HepG2 (cell line): Measurements from ENCODE around the gene RNASE8. TPM values are rescaled to one million over a fixed set of nuclear protein-coding genes. Genes with fewer than 3 reads are reported as not detected.

Experiments used
- FOXK2 ChIP-seq: fragments of 450-650 bp; IDR thresholded peaks from 2 replicates; pipeline ENCODE4 v1.6.1; 2016
- GLI4 ChIP-seq: sonication (generic); formaldehyde crosslinking; IDR thresholded peaks from 2 replicates; pipeline ENCODE4 v1.5.1; 2020; ENCODE audit warnings: missing genetic modification reagents, mild to moderate bottlenecking, moderate library complexity, borderline replicate concordance
- HMG20B ChIP-seq: conservative IDR thresholded peaks from 2 replicates; pipeline ENCODE4 v1.6.1; 2016; ENCODE audit warnings: missing genetic modification reagents, missing compliant biosample characterization
- IKZF1 ChIP-seq: fragments of 450-650 bp; IDR thresholded peaks from 2 replicates; pipeline ENCODE4 v1.7.1; 2016
- ISX ChIP-seq: sonication (generic); formaldehyde crosslinking; conservative IDR thresholded peaks from 2 replicates; pipeline ENCODE4 v1.5.0; 2020; ENCODE audit warnings: missing genetic modification reagents
- KAT8 ChIP-seq: IDR thresholded peaks from 2 replicates; pipeline ENCODE4 v1.6.1; 2016; ENCODE audit warnings: missing genetic modification reagents, missing compliant biosample characterization
- MXI1 ChIP-seq: IDR thresholded peaks from 3 replicates; pipeline ENCODE4 v1.6.1; 2012; ENCODE audit warnings: low read depth, low read length, inconsistent platforms, borderline replicate concordance
- SIX1 ChIP-seq: sonication (generic); formaldehyde crosslinking; IDR thresholded peaks from 2 replicates; pipeline ENCODE4 v1.4.0; 2020; ENCODE audit warnings: missing genetic modification reagents, borderline replicate concordance
- THYN1 ChIP-seq: sonication (generic); formaldehyde crosslinking; IDR thresholded peaks from 2 replicates; pipeline ENCODE4 v1.8.1; 2023; ENCODE audit warnings: low read depth, mild to moderate bottlenecking, moderate library complexity, missing genetic modification reagents, borderline replicate concordance
- ZFAT ChIP-seq: sonication (generic); formaldehyde crosslinking; conservative IDR thresholded peaks from 2 replicates; pipeline ENCODE4 v1.8.1; 2023; ENCODE audit warnings: missing genetic modification reagents, inconsistent platforms
- ZFP41 ChIP-seq: sonication (generic); formaldehyde crosslinking; IDR thresholded peaks from 2 replicates; pipeline ENCODE4 v1.4.0; 2020; ENCODE audit warnings: mild to moderate bottlenecking, missing genetic modification reagents, borderline replicate concordance
- ZKSCAN8 ChIP-seq: IDR thresholded peaks from 2 replicates; pipeline ENCODE4 v1.6.1; 2016; ENCODE audit warnings: borderline replicate concordance, missing genetic modification reagents, missing compliant biosample characterization
- polyA plus RNA-seq, 8 experiments: library from polyadenylated mRNA; depleted of rRNA in 3 of 8; stranded (reverse) in 7 of 8; unstranded in 1 of 8; fragments of >200 nt; fragmentation: Illumina TruSeq in 4 of 8; extraction: Trizol in 4 of 8; gene quantifications; 2 replicates each; pipeline versions ENCODE4 v1.2.1 to v1.2.3, GENCODE V29; 2011 to 2016; ENCODE audit warnings: low read depth in 4 of 8, missing spikeins in 1 of 8, mixed read lengths in 1 of 8; ENCODE audit not compliant: insufficient read depth in 1 of 8
- total RNA-seq, 5 experiments: library from RNA; depleted of rRNA; stranded (reverse); fragments of >200 nt; fragmentation: Illumina TruSeq; extraction: Trizol; gene quantifications; 2 replicates each; pipeline ENCODE4 v1.2.3, GENCODE V29; 2016; ENCODE audit warnings: low read depth in 1 of 5
- TF ChIP-seq, protein P1 (sequence below): IDR thresholded peaks from 2 replicates; pipeline ENCODE4 v1.6.1; 2016
- TF ChIP-seq, protein P2 (sequence below): sonication (generic); formaldehyde crosslinking; IDR thresholded peaks from 2 replicates; pipeline ENCODE4 v1.4.0; 2020; ENCODE audit warnings: missing genetic modification reagents
- TF ChIP-seq, protein P3 (sequence below): sonication (generic); formaldehyde crosslinking; IDR thresholded peaks from 2 replicates; pipeline ENCODE4 v1.4.0; 2020; ENCODE audit warnings: mild to moderate bottlenecking, missing genetic modification reagents
- TF ChIP-seq, protein P4 (sequence below): sonication (generic); formaldehyde crosslinking; IDR thresholded peaks from 2 replicates; pipeline ENCODE4 v1.4.0; 2020; ENCODE audit warnings: missing genetic modification reagents
- TF ChIP-seq, protein P5 (sequence below): sonication (generic); formaldehyde crosslinking; IDR thresholded peaks from 2 replicates; pipeline ENCODE4 v1.4.0; 2020; ENCODE audit warnings: mild to moderate bottlenecking, missing genetic modification reagents
- TF ChIP-seq, protein P6 (sequence below): sonication (generic); formaldehyde crosslinking; IDR thresholded peaks from 2 replicates; pipeline ENCODE4 v1.5.0; 2020; ENCODE audit warnings: missing genetic modification reagents
- TF ChIP-seq, protein P7 (sequence below): sonication (generic); formaldehyde crosslinking; IDR thresholded peaks from 2 replicates; pipeline ENCODE4 v1.4.0; 2020; ENCODE audit warnings: missing genetic modification reagents

Gene RNASE8
- total and polyA plus RNA-seq, 2 of the 13 experiments (the other 11 are each of a cell fraction or from before 2014, with no cell fraction given), result not detected

DNA sequence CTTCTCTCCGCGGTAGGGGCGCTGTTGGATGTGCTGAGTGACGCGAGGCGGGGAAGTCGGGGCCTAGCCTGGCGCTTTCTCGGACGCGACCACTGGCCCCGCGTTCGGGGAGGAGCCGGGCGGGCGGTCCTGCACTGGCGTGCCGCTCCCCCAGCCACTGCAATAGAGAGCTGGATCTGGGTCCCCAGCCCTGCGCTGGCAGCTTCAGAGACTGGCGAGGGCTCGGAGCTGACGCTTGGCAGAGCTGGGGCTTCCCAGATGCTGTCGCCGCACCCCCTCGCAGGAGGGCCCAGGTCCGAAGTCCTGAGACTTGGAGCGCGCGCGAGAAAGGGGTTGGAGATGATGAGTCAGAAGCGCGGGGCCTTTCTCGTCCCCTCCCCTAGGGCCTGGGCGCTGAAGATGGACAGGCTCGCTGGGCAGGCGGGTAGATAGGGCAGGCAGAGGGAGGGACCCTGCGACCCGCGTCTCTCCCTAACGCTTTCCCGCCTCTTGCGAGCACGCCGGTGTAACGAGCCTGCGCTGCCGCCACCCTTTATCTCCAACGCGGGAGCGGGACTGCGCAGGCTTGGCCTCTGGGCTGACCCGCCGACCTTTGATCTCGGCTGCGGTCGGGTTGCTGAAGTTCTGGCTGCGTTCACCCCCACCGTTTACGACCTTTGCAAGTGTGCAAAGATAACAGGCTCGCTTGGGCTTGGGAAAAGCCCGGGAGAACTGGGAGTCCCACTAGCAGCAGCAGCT is 46.3 kb downstream of the RNASE8 start (continued):
- TF ChIP-seq, protein P1, sequence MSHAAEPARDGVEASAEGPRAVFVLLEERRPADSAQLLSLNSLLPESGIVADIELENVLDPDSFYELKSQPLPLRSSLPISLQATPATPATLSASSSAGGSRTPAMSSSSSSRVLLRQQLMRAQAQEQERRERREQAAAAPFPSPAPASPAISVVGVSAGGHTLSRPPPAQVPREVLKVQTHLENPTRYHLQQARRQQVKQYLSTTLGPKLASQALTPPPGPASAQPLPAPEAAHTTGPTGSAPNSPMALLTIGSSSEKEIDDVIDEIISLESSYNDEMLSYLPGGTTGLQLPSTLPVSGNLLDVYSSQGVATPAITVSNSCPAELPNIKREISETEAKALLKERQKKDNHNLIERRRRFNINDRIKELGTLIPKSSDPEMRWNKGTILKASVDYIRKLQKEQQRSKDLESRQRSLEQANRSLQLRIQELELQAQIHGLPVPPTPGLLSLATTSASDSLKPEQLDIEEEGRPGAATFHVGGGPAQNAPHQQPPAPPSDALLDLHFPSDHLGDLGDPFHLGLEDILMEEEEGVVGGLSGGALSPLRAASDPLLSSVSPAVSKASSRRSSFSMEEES (CRISPR knock-in tag), result peak; percentile 95
- TF ChIP-seq, protein P2, sequence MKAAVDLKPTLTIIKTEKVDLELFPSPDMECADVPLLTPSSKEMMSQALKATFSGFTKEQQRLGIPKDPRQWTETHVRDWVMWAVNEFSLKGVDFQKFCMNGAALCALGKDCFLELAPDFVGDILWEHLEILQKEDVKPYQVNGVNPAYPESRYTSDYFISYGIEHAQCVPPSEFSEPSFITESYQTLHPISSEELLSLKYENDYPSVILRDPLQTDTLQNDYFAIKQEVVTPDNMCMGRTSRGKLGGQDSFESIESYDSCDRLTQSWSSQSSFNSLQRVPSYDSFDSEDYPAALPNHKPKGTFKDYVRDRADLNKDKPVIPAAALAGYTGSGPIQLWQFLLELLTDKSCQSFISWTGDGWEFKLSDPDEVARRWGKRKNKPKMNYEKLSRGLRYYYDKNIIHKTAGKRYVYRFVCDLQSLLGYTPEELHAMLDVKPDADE (CRISPR knock-in tag), result peak; percentile 79; the same call in 1 of the 2 replicates
- TF ChIP-seq, protein P3, sequence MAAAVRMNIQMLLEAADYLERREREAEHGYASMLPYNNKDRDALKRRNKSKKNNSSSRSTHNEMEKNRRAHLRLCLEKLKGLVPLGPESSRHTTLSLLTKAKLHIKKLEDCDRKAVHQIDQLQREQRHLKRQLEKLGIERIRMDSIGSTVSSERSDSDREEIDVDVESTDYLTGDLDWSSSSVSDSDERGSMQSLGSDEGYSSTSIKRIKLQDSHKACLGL (CRISPR knock-in tag), result peak; percentile 98
- TF ChIP-seq, protein P4, sequence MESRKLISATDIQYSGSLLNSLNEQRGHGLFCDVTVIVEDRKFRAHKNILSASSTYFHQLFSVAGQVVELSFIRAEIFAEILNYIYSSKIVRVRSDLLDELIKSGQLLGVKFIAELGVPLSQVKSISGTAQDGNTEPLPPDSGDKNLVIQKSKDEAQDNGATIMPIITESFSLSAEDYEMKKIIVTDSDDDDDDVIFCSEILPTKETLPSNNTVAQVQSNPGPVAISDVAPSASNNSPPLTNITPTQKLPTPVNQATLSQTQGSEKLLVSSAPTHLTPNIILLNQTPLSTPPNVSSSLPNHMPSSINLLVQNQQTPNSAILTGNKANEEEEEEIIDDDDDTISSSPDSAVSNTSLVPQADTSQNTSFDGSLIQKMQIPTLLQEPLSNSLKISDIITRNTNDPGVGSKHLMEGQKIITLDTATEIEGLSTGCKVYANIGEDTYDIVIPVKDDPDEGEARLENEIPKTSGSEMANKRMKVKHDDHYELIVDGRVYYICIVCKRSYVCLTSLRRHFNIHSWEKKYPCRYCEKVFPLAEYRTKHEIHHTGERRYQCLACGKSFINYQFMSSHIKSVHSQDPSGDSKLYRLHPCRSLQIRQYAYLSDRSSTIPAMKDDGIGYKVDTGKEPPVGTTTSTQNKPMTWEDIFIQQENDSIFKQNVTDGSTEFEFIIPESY (CRISPR knock-in tag), result peak; percentile 73
- peak; percentile 42 for TF ChIP-seq MXI1
- TF ChIP-seq IKZF1, result no peak
- TF ChIP-seq ZFAT (CRISPR knock-in tag), result 0 out of 2 replicates have a peak, but pooled peaks have one; percentile 64
- peak; percentile 34 for TF ChIP-seq SIX1
- peak; percentile 61 for TF ChIP-seq ZKSCAN8 (CRISPR knock-in tag)
- TF ChIP-seq ZFP41, result peak; percentile 98
- TF ChIP-seq GLI4 (CRISPR knock-in tag), result peak; percentile 97; the same call in 1 of the 2 replicates
- 0 out of 2 replicates have a peak, but pooled peaks have one; percentile 80 for TF ChIP-seq ISX (CRISPR knock-in tag)
- TF ChIP-seq, protein P5, sequence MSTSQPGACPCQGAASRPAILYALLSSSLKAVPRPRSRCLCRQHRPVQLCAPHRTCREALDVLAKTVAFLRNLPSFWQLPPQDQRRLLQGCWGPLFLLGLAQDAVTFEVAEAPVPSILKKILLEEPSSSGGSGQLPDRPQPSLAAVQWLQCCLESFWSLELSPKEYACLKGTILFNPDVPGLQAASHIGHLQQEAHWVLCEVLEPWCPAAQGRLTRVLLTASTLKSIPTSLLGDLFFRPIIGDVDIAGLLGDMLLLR (CRISPR knock-in tag), result peak; percentile 94
- TF ChIP-seq HMG20B, result peak; percentile 61
- TF ChIP-seq, protein P6, sequence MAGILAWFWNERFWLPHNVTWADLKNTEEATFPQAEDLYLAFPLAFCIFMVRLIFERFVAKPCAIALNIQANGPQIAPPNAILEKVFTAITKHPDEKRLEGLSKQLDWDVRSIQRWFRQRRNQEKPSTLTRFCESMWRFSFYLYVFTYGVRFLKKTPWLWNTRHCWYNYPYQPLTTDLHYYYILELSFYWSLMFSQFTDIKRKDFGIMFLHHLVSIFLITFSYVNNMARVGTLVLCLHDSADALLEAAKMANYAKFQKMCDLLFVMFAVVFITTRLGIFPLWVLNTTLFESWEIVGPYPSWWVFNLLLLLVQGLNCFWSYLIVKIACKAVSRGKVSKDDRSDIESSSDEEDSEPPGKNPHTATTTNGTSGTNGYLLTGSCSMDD (CRISPR knock-in tag), result no peak
- peak; percentile 88 for TF ChIP-seq KAT8 (CRISPR knock-in tag)
- peak; percentile 99; the same call in 1 of the 2 replicates for TF ChIP-seq THYN1 (CRISPR knock-in tag)
- TF ChIP-seq FOXK2, result peak; percentile 99
- TF ChIP-seq, protein P7, sequence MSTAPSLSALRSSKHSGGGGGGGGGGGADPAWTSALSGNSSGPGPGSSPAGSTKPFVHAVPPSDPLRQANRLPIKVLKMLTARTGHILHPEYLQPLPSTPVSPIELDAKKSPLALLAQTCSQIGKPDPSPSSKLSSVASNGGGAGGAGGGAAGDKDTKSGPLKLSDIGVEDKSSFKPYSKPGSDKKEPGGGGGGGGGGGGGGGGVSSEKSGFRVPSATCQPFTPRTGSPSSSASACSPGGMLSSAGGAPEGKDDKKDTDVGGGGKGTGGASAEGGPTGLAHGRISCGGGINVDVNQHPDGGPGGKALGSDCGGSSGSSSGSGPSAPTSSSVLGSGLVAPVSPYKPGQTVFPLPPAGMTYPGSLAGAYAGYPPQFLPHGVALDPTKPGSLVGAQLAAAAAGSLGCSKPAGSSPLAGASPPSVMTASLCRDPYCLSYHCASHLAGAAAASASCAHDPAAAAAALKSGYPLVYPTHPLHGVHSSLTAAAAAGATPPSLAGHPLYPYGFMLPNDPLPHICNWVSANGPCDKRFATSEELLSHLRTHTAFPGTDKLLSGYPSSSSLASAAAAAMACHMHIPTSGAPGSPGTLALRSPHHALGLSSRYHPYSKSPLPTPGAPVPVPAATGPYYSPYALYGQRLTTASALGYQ (CRISPR knock-in tag), result peak; percentile 87
